H7 (cell line): ENCODE results near the gene ZIM2. TPM values are rescaled to one million over a fixed set of nuclear protein-coding genes. Genes with fewer than 3 reads are reported as not detected.
"Not testable (repeated sequence)": the region's sequence is repeated elsewhere in the genome, so short reads cannot be mapped to it uniquely, and the experiment has no call there.

ENCODE experiments used
- DNase-seq: peaks from one replicate; pipeline ENCODE4 v3.0.0; 2012
- H3K27me3 ChIP-seq: 2 replicates; pipeline ENCODE4 v1.6.0; 2011; ENCODE audit warnings: mild to moderate bottlenecking, low read length; ENCODE audit not compliant: control insufficient read depth, insufficient read depth
- H3K36me3 ChIP-seq: replicated peaks from 2 replicates; pipeline ENCODE4 v1.5.1; 2011; ENCODE audit warnings: low read length; ENCODE audit not compliant: control insufficient read depth, insufficient read depth
- H3K4me3 ChIP-seq: 2 replicates; pipeline ENCODE4 v1.5.1; 2011; ENCODE audit warnings: low read depth, mild to moderate bottlenecking, control low read depth, low read length, moderate library complexity; ENCODE audit not compliant: insufficient read depth
- total RNA-seq: library from RNA; depleted of rRNA; stranded (reverse); fragments of >200 nt; shearing (Covaris generic); gene quantifications from 2 replicates; pipeline ENCODE4 v1.2.3, GENCODE V29; 2014

Gene ZIM2
- total RNA-seq, 1 experiment from 2014 or later, result not detected

DNA sequence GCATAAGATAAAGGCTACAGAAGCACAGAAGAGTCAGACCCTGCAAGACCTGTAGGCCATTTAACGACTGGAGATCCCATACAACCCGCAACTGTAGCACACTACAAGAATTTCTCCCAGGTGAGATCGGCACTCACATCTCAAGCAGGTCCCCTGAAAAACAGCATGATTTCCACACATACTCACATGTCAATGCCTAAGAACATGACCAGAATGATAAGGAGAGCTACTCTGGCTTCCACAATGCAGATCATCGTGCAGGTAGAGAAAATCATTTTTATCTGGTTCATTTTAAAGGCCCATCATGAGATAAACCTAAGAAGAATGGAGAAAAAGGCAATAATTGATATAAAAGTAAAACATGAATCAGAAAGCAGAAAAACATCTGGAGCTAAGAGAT lies 17.5 kb upstream of the ZIM2 start:
- no peak for DNase-seq
- Histone ChIP-seq H3K27me3 (no peaks in the 10 kb centered on the region), H3K4me3 (no peak overlapping the region), H3K36me3 (no peaks in the 10 kb centered on the region)

DNA sequence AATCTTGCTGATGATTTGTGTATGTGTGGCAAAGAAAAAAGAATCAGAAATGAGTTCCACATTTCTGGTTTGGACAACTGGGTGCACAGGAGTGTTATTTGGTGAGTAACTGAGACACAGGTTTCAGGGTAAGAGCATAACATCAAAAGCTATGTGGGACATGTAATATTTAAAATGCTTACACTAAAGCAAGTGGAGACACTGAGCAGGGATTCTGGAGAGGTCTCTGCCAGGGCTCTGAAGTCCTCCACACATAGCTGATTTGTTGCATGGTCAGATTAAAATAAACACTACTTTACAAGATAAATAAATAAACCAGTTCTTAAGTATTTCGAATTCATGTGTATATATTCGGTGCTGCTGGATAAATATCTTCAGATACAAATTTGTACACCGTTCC lies 16.3 kb upstream of the ZIM2 start:
- no peak overlapping the region for H3K4me3 ChIP-seq
- DNase-seq, result no peak
- no peaks in the 10 kb centered on the region for H3K36me3 ChIP-seq
- no peaks in the 10 kb centered on the region for H3K27me3 ChIP-seq

DNA sequence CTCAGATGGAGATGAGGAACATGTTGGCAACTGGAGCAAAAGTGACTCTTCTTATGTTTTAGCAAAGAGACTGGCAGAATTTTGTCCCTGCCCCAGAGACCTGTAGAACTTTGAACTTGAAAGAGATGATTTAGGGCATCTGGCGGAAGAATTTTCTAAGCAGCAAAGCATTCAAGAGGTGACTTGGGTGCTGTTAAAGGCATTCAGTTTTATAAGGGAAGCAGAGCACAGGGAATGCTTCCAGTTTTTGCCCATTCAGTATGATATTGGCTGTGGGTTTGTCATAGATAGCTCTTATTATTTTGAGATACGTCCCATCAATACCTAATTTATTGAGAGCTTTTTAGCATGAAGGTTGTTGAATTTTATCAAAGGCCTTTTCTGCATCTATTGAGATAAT lies 11.8 kb upstream of the ZIM2 start:
- not testable (repeated sequence) for H3K4me3 ChIP-seq, DNase-seq, H3K27me3 ChIP-seq, H3K36me3 ChIP-seq

DNA sequence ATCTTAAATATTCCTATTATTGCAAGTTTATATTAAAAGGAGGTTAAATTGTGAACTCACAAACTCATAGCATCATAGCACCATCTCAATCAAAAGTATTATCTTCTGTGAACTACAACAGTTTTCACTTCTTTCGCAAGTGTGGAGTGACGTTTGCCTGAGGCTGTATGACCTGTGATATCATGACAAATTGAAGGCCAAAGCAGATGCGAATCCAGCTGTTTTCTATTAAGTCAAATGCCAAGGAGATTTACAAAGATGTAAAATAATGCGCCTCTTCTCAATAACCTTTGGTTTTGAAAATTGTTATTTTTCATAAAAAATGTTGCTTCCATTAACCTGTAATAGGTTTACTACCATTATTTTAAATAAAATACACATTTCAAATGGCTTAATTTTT lies 7.6 kb upstream of the ZIM2 start:
- H3K27me3 ChIP-seq, result no peaks in the 10 kb centered on the region
- H3K4me3 ChIP-seq, result no peak overlapping the region
- DNase-seq, result no peak
- H3K36me3 ChIP-seq, result no peaks in the 10 kb centered on the region

DNA sequence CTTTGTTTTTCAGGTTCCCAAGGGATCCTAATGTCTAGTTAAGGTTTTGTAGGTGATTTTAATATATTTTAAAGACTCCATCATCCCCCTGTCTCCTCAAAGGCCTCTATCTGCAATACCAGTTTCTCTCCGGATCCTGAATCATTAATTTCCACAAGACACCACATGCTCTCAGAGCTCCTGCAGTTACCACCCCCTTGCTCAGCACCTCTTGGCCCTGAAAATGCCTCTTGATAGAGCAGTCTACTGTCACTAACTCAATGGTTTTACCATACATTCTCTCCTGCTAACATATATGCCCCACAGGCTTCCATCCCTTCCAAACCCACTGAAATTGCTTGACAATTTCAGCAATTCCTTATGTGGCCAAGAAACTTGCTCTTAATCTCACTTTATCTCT lies 1.9 kb upstream of the ZIM2 start:
- Histone ChIP-seq H3K36me3 (no peaks in the 10 kb centered on the region), H3K27me3 (no peaks in the 10 kb centered on the region), H3K4me3 (no peak overlapping the region)
- no peak for DNase-seq

DNA sequence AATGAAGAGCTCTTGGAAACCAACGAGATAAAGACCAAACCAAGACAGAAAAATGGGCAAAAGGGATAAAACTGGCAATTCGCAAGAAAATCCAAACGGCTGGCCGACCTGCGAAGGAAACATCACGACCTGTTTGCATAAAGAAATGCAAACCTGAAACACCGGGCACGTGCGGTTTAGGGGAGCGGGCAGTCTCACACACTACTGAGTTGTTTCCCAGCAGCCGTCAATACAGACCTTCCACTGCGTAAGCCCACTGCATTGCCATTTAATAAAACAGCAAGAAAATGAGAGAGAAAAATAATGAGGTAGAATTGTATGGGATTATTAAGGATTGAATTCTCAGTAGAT lies 642 bp upstream of the ZIM2 start:
- H3K36me3 ChIP-seq, result no peaks in the 10 kb centered on the region
- no peak overlapping the region for H3K4me3 ChIP-seq
- no peak for DNase-seq
- no peaks in the 10 kb centered on the region for H3K27me3 ChIP-seq

DNA sequence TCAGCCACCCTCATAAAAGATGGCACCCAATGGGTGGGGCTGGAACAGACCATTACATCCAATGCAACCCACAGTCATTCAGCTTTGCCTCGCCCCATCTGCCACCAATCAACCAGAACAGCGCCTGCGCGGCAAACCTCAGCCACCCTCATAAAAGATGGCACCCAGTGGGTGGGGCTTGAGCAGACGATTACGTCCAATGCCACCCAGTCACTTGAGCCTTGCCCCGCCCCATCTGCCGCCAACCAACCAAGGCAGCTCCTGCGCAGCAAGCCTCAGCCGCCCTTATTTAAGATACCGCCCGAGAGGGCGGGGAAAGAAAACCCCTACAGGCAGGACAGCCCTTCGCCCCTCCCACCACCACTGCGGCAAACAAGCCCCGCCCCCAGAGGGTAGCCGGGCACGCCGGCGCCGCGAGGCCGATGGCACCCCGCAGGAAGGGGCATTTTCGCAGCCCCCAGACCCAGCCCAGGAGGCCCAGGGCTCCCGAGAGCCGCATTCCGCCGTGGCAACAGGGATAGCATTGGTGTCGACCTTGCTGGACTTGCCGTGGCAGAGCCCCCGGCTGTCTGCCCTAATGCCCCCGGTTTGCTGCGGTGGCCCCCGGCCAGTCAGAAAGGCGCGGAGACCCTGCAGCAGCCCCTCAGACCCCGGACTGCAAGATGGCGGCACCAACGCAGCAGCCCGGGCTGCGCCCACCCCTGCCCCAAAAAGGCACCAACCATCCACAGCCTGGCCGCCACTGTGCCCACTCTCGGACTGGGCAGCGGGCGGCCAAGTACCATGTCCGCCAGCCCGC lies 675 bp downstream of the ZIM2 start:
- no peaks in the 10 kb centered on the region for H3K36me3 ChIP-seq
- H3K27me3 ChIP-seq, result no peaks in the 10 kb centered on the region
- peak; percentile 23 for DNase-seq
- no peak overlapping the region for H3K4me3 ChIP-seq

DNA sequence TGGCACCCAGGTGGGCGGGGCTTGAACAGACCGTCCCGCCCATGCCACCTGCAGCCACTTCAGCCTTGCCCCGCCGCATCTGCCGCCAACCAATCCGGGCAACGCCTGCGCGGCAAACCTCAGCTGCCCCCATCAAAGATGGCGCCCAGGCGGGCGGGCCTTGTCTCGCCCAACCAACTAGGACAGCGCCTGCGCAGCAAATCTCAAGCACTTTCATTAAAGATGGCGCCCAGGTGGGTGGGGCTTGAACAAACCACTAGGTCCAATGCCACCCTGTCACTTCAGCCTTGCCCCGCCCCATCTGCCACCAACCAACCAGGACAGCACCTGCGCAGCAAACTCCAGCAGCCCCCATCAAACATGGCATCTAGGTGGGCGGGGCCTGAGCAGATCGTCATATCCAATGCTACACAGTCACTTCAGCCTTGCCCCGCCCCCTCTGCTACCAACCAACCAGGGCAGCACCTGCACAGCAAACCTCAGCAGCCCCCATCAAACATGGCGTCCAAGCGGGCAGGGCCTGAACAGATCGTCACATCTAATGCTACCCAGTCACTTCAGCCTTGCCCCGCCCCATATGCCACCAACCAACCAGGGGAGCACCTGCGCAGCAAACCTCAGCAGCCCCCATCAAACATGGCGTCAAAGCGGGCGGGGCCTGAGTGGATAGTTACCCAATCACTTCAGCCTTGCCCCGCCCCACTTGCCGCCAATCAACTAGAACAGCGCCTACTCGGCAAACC lies 1.4 kb downstream of the ZIM2 start:
- no peaks in the 10 kb centered on the region for H3K36me3 ChIP-seq
- no peaks in the 10 kb centered on the region for H3K27me3 ChIP-seq
- H3K4me3 ChIP-seq, result no peak overlapping the region
- no peak for DNase-seq

DNA sequence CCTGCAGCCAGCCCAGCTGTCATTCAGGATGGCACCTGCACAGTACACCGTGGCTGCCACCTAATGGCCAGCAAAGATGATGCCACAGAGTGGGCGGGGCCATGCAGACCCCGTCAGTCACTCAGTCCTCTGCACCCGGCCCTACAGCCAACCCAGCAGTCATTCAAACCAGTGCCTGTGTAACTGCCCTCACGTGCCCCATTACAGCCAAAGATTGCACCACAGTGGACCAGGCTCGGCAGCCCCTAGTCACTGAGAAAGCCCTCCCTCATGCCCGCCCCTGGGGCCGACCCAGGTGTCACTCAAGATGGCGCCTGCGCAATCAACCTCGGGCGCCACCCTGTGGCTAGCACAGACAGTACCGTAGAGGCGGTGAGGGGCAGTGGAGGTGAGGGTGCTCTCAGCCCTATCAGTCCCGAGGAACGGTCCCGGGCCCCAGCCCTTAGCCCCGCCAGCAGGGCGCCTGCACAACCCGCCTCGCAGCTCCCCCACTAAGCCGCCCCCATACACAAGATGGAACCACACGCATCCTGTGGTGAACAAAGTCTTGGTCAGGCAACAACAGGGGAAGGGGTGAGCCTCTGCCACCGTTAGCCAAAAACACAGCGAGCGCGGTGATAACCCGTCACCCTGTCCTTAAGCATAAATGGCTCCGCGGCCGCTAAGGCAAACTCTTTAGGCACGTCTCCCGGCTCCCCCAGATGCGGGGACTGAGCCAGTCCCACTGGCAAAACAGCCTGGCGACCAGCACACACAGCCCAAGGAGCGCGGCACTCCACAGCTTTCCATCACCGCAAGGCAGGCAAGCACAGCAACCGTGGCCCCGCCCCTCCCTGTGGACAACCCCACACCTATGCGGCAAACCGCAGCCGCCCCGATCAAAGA lies 2.3 kb downstream of the ZIM2 start:
- no peaks in the 10 kb centered on the region for H3K27me3 ChIP-seq
- no peaks in the 10 kb centered on the region for H3K36me3 ChIP-seq
- no peak overlapping the region for H3K4me3 ChIP-seq
- peak; percentile 29 for DNase-seq

DNA sequence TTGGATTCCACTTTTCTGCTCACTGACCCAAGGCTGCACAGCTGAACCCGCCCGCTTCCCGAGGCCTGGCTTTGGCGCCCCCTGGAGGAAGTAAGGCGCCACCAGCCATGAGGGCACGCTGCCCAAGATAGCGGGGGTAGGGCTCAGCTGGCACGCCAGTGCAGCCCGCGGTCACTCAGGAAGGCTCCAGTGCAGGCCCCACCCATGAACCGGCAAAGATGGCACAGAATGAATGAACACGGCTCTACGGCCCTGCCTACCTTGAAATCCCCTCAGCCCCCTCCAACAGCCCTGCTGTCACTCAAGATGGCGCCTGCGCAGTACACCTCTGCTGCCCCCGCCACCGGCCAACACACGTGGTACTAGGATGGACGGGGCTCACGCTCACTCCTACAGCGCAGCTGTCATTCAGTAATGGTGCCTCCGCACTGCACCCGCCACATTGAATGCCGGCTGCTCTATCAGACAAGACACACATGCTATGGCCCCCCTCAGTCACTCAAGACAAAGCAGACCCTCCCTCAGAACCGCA lies 3.0 kb downstream of the ZIM2 start:
- DNase-seq, result peak; percentile 26
- Histone ChIP-seq H3K4me3 (no peak overlapping the region), H3K36me3 (no peaks in the 10 kb centered on the region), H3K27me3 (no peaks in the 10 kb centered on the region)

DNA sequence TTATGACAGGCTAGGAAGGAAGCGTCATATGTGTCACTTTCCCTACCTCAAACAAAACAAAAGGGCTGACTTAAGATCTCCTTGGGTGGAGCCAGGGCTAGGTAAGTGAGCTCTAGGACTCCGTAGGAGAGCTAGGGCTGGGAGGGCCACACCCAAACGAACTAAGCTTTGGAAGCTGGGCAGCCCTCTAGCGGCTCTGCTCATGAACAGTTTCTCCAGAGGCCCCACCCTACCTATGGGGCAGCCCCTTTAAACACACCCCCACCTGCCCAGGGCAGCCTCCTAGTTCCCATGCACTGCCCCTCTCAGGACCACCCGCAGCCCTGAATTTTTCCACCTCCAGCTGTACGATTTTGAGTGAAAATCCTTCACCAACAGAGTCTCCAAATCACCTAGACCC lies 3.5 kb downstream of the ZIM2 start:
- DNase-seq, result peak; percentile 12
- Histone ChIP-seq H3K27me3 (no peaks in the 10 kb centered on the region), H3K4me3 (no peak overlapping the region), H3K36me3 (no peaks in the 10 kb centered on the region)

DNA sequence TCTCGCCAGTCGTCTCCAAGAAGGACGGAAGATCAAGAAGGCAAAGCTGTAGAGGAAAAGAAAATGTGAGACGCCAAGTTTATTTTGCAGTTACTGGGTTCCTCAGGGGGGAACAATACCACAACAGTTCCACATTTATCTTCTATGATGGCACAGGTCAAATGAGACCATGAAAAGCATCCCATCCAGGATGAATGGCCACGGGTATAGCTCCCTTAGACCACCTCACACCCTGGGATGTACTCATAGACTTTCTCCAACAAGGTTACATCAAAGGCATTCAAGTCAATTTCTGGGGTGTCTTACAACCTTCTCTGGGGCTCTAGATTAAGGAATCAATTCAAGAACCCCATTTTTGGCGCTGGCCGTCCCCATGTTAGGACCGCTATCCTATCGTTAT lies 4.5 kb downstream of the ZIM2 start:
- no peak overlapping the region for H3K4me3 ChIP-seq
- H3K27me3 ChIP-seq, result no peaks in the 10 kb centered on the region
- DNase-seq, result no peak
- no peaks in the 10 kb centered on the region for H3K36me3 ChIP-seq

DNA sequence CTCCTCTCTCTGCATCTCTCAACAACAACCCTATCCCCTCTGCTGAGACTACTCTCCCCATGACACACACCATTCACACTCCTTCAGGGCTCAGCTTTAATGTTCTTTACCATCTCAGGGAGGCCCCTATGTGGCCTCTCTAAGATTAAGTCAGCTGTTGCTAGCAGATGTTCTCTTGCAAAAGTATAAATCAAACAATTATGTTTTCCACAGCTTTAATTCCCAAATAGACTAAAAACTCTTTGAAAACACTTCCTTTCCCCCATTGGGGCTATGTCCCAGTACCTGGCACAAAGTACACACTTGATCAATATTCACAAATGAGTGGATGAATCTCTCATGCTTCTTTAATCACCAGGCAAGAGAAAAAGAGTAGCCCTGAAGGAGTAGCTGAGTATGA lies 5.1 kb downstream of the ZIM2 start:
- no peaks in the 10 kb centered on the region for H3K27me3 ChIP-seq
- H3K36me3 ChIP-seq, result no peaks in the 10 kb centered on the region
- H3K4me3 ChIP-seq, result no peak overlapping the region
- DNase-seq, result no peak

DNA sequence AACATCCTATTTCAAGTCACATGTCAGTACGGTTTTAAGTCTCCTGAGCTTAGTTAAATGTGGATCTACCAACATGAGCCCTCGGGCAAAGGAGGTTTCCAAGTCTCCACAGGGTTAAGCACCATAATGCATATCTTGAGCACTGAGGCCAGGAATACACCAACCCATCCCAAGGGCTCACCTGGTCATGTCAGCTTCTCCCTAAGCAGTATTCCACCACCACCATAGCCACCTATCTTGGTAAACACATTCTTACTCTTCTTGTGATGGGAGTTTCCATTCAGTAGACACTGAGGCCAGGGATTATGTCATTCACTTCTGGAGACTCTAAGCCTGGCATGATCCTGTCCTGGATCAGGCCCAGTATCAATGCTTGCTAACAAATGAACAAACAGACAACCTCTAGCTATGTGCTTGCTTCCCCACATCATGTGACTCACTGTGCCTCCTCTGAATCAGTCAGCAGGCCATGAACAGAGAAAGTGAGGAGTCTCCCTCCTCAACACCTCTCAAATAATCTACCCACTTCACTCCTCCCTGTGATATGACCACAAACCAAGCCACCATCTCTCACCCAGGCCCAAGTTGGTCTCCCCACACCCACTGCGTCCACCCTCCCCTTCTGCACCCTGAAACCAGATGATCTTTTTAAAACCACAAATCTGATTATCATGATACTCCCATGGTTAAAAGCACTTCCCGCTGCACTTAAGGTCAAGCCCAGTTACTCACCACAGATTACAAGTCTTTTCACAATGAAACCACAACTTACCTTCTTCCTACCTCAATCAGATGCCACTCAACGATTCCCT lies 5.8 kb downstream of the ZIM2 start:
- no peak overlapping the region for H3K4me3 ChIP-seq
- H3K36me3 ChIP-seq, result no peaks in the 10 kb centered on the region
- DNase-seq, result no peak
- no peaks in the 10 kb centered on the region for H3K27me3 ChIP-seq
